Glutamatergic neuron (in vitro differentiated cells): Measurements from ENCODE around the gene TBC1D30. TPM values are rescaled to one million over a fixed set of nuclear protein-coding genes. Genes with fewer than 3 reads are reported as not detected.

ENCODE experiments used
- DNase-seq: peaks from one replicate; pipeline ENCODE4 v3.0.0; 2022
- H3K27ac Mint-ChIP-seq: one replicate; pipeline ENCODE4 v1.8.0; 2020; ENCODE audit warnings: mild to moderate bottlenecking, mixed read lengths, inconsistent platforms; ENCODE audit not compliant: unreplicated experiment
- H3K27me3 Mint-ChIP-seq: one replicate; pipeline ENCODE4 v1.8.0; 2020; ENCODE audit warnings: mild to moderate bottlenecking, moderate library complexity, mixed read lengths, inconsistent platforms; ENCODE audit not compliant: unreplicated experiment
- H3K36me3 Mint-ChIP-seq: one replicate; pipeline ENCODE4 v1.8.0; 2020; ENCODE audit warnings: mild to moderate bottlenecking, mixed read lengths, inconsistent platforms; ENCODE audit not compliant: unreplicated experiment
- H3K4me1 Mint-ChIP-seq: one replicate; pipeline ENCODE4 v1.8.0; 2020; ENCODE audit warnings: mild to moderate bottlenecking, low read depth, mixed read lengths, inconsistent platforms; ENCODE audit not compliant: unreplicated experiment
- H3K4me3 Mint-ChIP-seq: one replicate; pipeline ENCODE4 v1.8.0; 2020; ENCODE audit warnings: mild to moderate bottlenecking, mixed read lengths, inconsistent platforms; ENCODE audit not compliant: unreplicated experiment
- H3K9me3 Mint-ChIP-seq: one replicate; pipeline ENCODE4 v1.8.0; 2020; ENCODE audit warnings: mild to moderate bottlenecking, moderate library complexity, mixed read lengths, inconsistent platforms; ENCODE audit not compliant: unreplicated experiment
- CTCF ChIP-seq: fragments of 200-600 bp; sonication (generic); IDR thresholded peaks from one replicate; pipeline ENCODE4 v1.5.0; 2021; ENCODE audit not compliant: partially characterized antibody, unreplicated experiment
- total RNA-seq: library from RNA; stranded (reverse); fragmentation: NEBNext Ultra II Directional; extraction: Animal tissue kit (Norgen Biotek cat#: 25700); gene quantifications from one replicate; pipeline ENCODE4 v1.2.1, GENCODE V29; 2021; ENCODE audit not compliant: unreplicated experiment

The TBC1D30 gene
- total RNA-seq, 1 donor from 2014 or later = 15.2 TPM

DNA sequence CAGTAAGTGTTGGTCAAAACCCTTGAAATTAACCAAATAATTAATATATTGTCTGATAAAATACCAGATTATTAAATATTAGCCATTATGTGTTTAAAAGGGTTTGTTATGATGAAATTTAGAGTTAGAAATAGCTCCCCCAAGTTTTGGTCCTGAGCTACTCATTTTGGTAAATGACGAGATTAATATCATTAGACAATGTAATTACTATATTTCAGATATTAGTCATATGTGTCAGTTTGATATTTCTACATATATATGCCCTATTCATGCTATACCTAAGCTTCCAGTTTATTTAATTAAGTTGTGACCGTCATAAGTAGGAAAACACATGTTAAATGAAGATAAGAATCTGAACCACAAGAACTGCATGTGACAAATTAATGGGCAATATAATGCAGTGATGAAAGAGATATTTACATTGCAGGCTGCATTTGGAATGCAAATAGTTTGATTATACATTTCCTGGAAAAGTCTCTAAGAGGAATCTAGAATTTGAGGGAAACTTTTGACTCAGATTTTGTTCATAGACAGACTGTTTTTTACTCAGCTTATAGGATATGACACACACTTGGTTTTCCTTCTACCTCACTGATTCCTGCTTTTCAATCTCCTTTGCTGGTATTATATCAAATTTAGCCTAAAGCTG lies 70.5 kb downstream of the TBC1D30 start:
- TF ChIP-seq CTCF = no peak
- no peak overlapping the region for H3K4me3 Mint-ChIP-seq
- H3K27me3 Mint-ChIP-seq = peaks cover 4% of the 10 kb centered on the region
- no peaks in the 10 kb centered on the region for H3K9me3 Mint-ChIP-seq
- no peak for DNase-seq
- no peaks in the 10 kb centered on the region for H3K36me3 Mint-ChIP-seq
- no peaks in the 10 kb centered on the region for H3K4me1 Mint-ChIP-seq
- H3K27ac Mint-ChIP-seq = no peak overlapping the region

GRCh38 chr12:64895526-64895925 lies 71.1 kb downstream of the TBC1D30 start:
- Mint-ChIP-seq H3K27me3 (peaks cover 2% of the 10 kb centered on the region), H3K4me3 (no peak overlapping the region), H3K4me1 (no peaks in the 10 kb centered on the region), H3K27ac (no peak overlapping the region), H3K36me3 (no peaks in the 10 kb centered on the region), H3K9me3 (no peaks in the 10 kb centered on the region)
- TF ChIP-seq CTCF = no peak
- DNase-seq = no peak

- Mint-ChIP-seq H3K4me3 (no peak overlapping the region), H3K36me3 (no peaks in the 10 kb centered on the region), H3K27me3 (peaks cover 2% of the 10 kb centered on the region), H3K4me1 (no peaks in the 10 kb centered on the region), H3K27ac (no peak overlapping the region), H3K9me3 (no peaks in the 10 kb centered on the region)
- DNase-seq = no peak
- TF ChIP-seq CTCF = no peak
Measured at GRCh38 chr12:64900540-64900939, 76.1 kb downstream of the TBC1D30 start.

GRCh38 chr12:64903479-64904152 lies 79.2 kb downstream of the TBC1D30 start:
- H3K27me3 Mint-ChIP-seq = peaks cover 2% of the 10 kb centered on the region
- no peak for DNase-seq
- no peaks in the 10 kb centered on the region for H3K36me3 Mint-ChIP-seq
- H3K4me3 Mint-ChIP-seq = no peak overlapping the region
- TF ChIP-seq CTCF = no peak
- no peak overlapping the region for H3K27ac Mint-ChIP-seq
- H3K4me1 Mint-ChIP-seq = no peaks in the 10 kb centered on the region
- H3K9me3 Mint-ChIP-seq = no peaks in the 10 kb centered on the region

- no peaks in the 10 kb centered on the region for H3K4me1 Mint-ChIP-seq
- H3K27me3 Mint-ChIP-seq = peaks cover 1% of the 10 kb centered on the region
- H3K36me3 Mint-ChIP-seq = no peaks in the 10 kb centered on the region
- no peak for DNase-seq
- no peak overlapping the region for H3K4me3 Mint-ChIP-seq
- no peak for TF ChIP-seq CTCF
- no peak overlapping the region for H3K27ac Mint-ChIP-seq
- no peaks in the 10 kb centered on the region for H3K9me3 Mint-ChIP-seq
Measured at GRCh38 chr12:64907097-64907496, 82.7 kb downstream of the TBC1D30 start.
